Endometrial microvascular endothelial cells (primary cell): ENCODE data around the gene ATP11B. TPM values are rescaled to one million over a fixed set of nuclear protein-coding genes. Genes with fewer than 3 reads are reported as not detected.
"Not testable (repeated sequence)": the region's sequence is repeated elsewhere in the genome, so short reads cannot be mapped to it uniquely, and the experiment has no call there.

Source experiments
- in situ Hi-C: cut with HindIII; loops from 2 replicates; pipeline ENCODE4 v1.10.0; 2017; ENCODE audit warnings: low sequenced_read_pairs, low pct_unique_long_range_greater_than_20kb; ENCODE audit errors: inconsistent ontology term
- total RNA-seq: library from RNA; depleted of rRNA; stranded (reverse); fragments of >200 nt; gene quantifications from one replicate; pipeline ENCODE4 v1.2.3, GENCODE V29; 2015; ENCODE audit errors: inconsistent ontology term

ATP11B gene
- total RNA-seq, 1 donor from 2014 or later = 48.3 TPM

DNA sequence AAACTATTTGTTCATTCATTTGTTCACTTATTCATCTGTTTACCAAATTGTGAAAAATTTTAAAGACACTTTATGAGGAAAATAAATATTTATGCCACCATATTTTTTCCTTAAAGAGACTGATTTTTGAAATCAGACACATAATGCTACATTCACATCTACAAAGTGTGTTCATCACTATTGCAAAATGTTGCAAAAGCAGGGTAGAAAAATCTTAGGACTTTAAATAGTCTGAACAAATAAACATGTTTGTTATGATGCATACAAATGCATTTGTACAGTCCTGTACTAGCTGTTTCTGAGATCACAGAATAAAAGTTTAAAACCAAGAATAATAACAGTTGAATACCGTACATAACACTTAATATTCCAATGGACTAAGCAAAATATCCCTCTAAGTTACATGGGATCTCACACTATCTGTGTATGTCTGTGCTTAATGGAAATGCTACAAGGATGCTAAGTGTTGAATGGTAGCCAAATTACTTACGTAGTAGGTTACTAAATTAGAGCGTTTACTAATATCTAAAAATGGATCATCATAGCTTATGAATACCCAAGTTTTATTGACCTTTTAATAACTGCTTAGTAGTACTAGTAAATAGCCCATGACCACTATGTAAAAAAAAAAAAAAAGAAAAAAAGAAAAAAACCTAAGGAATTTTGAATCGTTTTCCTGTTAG lies 25.1 kb downstream of the ATP11B start:
- in situ Hi-C loops = no loop called here

DNA sequence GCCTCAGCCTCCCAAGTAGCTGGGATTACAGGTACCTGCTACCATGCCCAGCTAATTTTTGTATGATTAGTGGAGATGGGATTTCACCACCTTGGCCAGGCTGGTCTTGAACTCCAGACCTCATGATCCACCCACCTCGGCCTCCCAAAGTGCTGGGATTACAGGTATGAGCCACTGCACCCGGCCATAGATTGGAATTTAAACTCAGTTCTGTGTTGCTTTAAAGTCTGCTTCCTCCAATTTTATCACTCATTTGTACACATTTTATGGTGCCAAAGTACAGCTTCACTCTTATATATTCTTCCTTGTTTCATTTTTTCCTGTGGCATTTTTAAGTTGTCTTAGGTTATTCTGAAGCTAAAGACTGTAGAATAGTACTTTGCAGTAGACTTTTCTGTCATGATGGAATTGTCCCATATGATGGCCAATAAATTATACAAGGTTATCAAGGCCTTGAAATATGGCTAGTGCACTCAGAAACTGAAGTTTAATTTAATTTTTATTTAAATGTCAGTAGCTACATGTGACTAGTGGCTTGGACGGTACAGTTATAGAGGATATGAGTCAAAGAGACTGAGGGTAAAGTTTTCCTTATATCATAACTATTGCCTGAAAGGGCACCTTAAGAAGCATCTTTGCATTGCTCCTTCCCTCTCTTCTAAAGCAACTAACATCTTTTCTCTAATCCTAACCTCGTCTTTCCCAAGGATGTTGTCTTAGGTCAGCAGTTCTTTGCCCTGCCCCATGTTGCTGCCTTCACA lies 28.1 kb downstream of the ATP11B start:
- in situ Hi-C loops = no loop called here

DNA sequence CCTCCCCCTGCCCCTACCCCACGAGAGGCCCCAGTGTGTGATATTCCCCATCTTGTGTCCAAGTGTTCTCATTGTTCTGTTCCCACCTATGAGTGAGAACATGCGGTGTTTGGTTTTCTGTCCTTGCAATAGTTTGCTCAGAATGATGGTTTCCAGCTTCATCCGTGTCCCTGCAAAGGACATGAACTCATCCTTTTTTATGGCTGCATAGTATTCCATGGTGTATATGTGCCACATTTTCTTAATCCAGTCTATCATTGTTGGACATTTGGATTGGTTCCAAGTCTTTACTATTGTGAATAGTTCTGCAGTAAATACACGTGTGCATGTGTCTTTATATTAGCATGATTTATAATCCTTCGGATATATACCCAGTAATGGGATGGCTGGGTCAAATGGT lies 29.0 kb downstream of the ATP11B start:
- in situ Hi-C loops = not testable (repeated sequence)

DNA sequence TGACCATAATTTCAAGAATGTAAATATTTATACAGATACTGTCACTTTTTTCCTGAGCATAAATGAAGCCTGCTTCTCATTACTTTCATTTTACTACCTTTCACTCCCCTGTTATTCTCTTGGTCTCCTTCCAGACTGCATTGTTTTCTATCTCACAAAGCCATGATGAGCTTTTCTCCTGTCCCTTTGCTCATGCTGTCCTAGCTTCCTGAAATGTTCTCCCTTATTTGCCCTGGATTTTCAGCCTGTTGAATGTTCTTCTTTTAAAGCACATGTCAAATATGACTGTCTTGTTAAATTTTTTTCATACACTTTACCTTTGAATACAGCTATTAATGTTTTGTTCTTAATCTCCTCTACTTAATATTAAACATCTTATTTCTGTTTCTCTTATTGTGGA lies 31.7 kb downstream of the ATP11B start:
- in situ Hi-C loops = no loop called here

DNA sequence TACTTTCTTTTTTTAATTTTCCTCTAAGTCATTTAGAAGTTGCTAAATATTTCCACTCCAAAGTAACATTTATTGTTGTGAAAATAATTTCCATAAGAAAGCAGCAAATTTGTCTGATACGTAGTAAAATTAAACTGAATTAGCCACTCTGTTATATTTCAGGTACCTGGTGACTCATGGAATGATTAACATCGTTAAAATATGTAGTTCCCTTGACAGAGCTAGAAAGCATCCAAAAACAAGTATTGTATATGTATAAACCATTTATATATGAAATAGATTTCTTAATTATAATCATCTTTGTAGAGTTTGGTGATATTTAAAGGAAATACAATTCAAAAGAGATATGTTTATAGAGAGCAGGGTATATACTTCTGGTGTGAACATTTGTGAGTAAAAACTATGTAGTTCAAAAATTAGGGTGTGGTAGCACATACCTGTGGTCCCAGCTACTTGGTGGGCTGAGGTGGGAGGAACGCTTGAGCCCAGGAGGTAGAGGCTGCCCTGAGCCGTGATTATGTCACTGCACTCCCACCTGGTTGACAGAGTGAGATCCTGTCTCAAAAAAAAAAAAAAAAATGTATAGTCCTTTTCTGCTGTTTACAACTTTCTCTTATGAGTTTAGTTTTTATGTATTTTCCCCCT lies 36.6 kb downstream of the ATP11B start:
- in situ Hi-C loops = no loop called here

DNA sequence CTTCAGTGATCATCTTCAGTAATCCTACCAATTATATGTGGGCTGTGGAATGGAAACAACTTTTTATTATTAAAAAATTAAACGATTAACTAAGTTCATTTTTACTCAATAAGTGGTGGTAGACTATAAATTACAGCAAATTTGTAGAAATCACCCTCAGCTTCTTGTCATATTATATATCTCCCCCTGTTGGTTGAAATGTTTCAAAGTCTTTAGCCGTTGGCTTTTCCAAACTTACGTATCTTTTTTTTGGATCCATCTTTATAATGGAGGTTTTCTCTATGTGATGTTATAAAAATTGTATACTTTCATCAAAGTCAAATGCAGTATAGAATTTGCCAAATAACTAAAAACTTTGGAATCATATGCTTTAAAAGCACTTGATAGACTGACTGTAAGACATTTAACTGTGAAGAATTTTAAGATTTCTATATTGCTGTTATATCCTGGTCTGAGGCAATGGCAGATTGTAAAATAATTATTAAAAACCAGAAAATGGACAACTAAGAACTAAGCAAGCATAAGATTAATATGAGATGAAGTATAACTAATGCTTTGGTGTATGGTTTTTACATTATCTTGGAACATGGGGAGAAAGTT lies 44.7 kb downstream of the ATP11B start:
- in situ Hi-C loops = no loop called here

DNA sequence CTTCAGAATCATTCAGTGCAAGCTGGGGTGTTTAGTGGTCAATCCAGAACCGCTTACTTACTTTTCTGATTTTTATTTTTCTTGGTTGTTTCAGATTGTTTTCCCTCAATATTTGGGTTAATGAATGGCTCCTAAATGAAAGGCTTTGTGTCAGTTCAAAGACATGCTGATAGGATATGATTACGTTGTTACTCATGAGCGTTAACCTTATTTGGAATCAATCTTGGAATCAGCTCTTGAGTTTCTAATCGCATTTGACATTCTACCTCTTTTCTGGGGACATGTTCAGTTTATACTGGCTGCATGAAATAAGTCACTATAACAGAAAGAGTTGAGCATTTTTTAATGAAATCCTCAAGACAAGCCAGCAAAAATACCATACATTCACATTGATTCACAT lies 50.2 kb downstream of the ATP11B start:
- in situ Hi-C loops = no loop called here

DNA sequence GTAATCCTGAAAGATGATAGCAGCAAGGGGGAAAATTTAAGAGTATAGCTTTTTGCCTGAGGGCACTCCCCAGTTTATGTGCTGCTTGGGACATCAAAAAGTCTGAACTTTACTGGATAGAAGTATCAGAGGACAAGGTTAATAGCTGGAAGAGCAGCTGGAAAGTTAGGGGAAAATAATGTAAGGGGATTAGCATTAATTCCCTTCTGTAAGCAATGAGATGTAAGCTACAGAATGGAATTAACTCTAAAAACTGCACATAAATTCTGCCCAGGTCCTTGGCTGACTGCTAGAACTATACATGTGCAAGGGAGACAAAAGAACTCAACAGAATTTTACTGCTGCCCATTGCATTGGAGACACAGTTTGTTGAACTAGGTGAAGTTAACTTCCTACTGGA lies 55.6 kb downstream of the ATP11B start:
- in situ Hi-C loops = no loop called here

DNA sequence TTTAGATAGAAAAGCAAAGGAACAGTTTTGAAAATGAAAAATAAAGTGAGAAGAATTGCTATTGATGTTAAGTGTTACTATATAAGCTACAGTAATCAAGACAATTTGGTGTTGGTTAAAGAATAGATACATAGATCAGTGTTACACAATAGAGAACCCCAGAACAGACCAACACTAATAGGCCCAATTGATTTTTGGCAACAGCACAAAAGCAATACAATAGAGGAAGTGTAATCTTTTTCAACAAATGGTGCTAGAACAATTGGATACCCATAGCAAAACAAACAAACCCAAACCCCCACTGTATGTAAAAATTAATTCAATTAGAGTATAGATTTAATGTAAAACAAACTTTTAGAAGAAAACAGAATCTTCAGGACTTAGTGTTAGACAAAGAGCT lies 61.8 kb downstream of the ATP11B start:
- in situ Hi-C loops = no loop called here

DNA sequence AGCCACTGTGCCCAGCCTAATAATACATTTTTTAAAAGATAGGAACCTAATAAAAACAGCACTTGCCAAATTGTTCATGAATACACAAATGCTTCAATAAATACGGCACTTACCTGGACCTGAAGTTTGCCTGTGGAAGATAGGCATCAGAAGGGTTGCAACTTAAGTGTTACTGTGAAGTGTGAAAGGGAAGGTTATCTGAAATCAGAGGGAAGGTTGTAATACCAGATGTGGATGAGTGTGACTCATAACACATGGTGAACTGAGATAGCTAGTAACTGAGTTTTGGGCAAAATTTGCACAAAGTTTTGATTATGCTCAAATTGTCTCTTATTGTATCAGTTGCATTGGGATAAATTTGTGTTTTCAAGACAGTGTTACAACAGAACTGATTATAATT lies 68.0 kb downstream of the ATP11B start:
- in situ Hi-C loops = no loop called here

DNA sequence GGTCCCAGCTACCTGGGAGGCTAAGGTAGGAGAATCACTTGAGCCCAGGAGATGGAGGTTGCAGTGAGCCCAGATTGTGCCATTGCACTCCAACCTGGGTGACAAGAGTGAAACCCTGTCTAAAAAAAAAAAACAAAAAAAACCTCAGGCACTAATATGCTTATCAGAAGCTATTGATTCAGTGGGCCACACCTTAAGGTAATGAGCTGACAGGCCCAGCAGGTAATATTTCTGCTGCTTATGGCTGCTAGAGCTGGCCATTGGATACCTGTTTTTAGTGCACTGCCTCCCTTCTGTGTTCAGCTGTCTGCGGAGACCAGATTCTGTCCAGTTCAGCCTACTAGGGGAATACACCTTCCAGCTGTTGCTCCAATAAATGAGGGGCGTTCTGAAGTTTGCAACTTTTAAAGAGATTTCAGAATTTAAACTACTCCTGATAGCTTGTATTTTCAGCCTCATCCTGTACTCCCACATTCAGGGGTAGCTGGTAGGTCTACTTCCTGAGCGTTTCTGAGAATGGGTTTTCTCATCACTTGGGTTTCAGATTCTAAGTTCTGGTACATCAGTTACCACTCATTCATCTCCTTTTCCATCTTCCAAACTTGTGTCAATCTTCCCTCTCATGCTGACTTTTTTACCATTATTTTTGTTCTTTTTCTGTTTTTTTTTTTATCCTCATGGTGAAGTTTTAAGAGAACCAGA lies 69.0 kb downstream of the ATP11B start:
- in situ Hi-C loops = no loop called here

DNA sequence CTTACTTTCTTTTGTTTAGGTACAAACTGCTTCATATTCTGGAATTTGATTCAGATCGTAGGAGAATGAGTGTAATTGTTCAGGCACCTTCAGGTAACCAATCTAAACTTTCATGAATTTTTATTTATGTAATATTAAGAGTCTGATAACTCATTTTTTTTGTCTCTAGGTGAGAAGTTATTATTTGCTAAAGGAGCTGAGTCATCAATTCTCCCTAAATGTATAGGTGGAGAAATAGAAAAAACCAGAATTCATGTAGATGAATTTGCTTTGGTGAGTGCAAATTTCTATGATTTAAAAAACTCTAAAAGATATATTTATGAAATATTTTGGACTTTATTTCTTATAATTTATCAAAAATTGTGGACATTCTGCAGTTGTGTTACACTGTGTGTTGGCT lies 75.8 kb downstream of the ATP11B start:
- in situ Hi-C loops = no loop called here

DNA sequence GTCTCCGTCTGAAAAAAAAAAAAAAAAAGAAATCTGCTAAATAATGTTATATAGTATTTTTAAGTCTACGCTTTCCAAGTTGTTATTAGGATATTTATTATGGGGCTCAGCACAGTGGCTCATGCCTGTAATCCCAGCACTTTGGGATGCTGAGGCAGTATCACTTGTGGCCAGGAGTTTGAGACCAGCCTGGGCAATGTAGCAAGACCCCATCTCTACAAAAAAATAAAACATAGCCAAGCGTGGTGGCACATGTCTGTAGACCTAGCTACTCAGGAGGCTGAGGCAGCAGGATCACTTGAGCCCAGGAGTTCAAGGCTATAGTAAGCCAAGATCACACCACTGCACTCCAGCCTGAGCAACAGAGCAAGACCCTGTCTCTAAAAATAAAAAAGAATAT lies 77.6 kb downstream of the ATP11B start:
- in situ Hi-C loops = not testable (repeated sequence)

DNA sequence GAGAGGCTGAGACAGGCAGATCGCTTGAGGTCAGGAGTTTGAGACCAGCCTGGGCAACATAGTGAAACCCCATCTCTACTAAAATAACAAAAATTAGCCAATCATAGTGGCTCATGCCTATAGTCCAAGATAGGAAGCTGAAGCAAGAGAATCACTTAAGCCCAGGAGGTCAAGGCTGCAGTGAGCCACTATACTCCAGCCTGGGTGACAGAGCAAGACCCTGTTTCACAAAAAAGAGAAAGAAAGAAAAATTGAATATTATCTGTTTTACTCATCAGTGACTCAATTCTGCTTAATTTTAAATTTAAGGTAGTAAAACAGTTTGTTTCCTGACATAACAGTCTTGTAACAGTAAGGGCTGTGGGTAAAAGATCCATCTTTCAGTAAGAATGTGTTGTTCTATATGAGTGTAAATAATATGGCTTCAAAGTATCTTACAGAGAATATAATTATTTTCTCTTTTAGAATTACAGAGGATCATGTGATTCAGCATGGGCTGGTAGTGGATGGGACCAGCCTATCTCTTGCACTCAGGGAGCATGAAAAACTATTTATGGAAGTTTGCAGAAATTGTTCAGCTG lies 85.8 kb downstream of the ATP11B start:
- in situ Hi-C loops = no loop called here

DNA sequence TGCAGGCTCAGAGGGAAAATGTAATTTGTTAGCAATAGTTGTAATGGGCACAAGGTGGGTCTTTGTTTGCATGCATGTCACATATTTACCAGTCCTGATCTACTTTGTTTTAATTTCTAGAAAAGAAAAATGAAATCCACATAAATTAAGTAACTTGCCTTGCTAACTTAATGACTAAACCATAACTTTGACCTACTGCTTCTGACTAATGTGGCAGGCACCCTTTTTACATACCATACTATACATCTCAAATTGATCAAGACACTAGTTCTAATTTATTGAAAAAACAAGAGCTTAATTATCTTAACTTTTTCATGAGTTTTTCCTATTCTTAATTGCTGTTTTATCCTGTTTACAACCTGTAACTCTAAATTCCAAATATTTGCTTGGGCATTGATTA lies 93.2 kb downstream of the ATP11B start:
- in situ Hi-C loops = no loop called here

DNA sequence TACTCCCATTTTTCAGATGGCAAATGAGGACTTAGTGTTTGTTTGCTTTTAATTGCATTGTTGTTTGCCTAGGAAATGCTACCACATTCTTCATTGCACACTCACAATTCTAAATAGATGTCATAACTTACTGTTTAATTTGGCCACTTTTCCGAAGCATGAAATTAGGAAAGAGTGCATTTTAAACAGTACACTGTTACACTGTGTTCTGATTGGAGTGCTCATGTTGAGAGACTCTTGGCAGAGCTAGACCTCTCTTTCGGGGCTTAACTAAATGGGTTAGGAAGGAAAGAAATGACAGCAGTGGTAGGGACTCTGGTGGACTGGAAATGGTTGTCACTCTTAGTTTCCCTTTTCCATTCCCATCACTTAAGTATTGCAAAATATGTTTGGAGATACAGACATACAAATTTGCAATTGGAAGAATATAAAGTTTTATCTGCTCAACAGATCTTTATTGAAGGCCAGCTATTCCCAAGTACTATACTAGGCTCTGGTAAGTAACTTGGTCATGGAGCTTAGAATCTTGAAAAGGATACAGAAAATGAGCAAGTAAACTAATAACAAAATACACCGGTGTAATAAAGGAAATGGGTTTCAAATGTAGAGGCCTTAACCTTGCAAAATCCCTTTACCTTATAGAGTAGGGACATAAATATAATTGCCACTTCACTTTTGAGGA lies 96.8 kb downstream of the ATP11B start:
- in situ Hi-C loops = no loop called here

DNA sequence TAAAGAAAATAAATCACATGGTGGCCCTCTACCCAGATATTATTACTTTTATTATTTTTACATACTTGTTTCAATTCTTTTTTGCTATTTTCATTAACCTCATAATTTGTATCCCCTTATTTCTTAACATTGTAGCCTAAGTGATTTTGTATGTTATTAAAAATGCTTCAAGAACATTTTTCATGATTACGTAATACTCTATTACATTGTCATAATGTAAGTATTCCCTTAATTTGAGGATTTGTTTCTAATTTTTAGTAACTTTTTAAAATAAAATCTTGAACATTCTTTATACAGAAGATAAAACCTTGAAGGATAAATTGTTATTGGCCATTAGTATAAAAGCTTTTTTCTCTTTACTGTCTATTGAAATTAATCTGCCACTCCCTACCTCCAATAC lies 98.1 kb downstream of the ATP11B start:
- in situ Hi-C loops = no loop called here

DNA sequence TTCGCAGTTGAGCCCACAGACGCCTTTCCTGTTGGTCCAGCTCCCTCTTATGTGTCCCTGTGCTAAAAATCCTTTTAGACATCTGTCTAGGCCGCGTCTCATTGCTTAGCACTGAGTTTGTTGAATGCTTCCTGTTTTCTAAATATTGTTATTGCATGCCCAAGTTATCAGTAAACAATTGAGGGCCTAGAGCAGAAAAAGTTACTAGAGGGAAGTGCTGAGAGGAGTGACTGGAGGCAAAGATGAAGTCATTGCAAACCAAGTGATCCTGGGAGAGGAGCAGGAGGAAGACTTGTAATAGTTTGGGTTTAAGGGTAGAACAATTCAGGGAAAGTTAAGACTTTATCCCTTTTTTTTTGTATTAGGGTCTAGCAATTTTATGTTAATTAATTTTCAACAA lies 98.9 kb downstream of the ATP11B start:
- in situ Hi-C loops = no loop called here
